GM18502 (cell line): ENCODE results near the gene CHST11.
"Not testable (repeated sequence)": the region's sequence is repeated elsewhere in the genome, so short reads cannot be mapped to it uniquely, and the experiment has no call there.

Experiments
- ATAC-seq: cut with Tn5 transposase; IDR thresholded peaks from one replicate; pipeline ENCODE4 v1.9.1; 2021; ENCODE audit warnings: mild to moderate bottlenecking; ENCODE audit not compliant: unreplicated experiment, poor library complexity

Gene CHST11

DNA sequence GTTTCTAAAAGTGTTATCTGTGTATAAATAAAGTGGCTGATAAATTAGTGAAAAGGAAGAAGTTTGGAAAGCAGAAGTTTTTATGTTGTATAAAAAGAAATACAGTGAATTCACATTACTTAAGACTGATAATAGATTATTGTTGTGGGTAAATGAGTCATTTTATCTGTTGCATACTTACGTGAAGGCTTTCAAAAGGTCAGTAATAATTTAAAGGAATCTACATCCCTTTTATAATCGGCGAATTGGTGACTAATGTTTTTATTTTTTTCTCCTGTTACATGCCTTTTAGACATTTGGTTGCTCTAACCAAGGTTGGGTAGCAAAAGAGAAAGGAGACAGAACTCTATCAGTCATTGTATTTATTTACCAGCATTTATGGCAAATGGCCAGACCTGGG lies 345.5 kb downstream of the CHST11 start:
- no peak for ATAC-seq

DNA sequence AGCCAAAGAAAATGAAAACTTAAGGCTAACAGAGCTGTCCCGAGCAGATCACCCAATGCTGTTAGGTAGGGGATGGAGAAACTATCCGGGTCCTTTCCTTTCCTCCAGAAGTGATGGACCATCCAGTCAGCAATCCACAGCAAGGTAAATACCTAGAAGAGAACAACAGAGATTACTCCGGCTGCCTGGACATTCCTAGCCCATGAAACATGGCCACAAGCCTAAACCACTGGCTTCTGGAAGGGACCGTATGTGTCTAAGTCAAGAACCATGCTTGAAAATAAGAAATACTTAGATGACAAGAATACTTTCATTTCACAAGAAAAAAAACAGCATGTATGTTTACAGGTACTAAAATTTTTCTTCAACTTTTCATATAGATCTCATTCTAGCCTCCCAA lies 348.4 kb downstream of the CHST11 start:
- no peak for ATAC-seq

DNA sequence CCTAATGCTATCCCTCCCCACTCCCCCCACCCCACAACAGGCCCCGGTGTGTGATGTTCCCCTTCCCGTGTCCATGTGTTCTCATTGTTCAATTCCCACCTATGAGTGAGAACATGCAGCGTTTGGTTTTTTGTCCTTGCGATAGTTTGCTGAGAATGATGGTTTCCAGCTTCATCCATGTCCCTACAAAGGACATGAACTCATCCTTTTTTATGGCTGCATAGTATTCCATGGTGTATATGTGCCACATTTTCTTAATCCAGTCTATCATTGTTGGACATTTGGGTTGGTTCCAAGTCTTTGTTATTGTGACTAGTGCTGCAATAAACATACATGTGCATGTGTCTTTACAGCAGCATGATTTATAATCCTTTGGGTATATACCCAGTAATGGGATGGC lies 349.4 kb downstream of the CHST11 start:
- ATAC-seq = not testable (repeated sequence)

DNA sequence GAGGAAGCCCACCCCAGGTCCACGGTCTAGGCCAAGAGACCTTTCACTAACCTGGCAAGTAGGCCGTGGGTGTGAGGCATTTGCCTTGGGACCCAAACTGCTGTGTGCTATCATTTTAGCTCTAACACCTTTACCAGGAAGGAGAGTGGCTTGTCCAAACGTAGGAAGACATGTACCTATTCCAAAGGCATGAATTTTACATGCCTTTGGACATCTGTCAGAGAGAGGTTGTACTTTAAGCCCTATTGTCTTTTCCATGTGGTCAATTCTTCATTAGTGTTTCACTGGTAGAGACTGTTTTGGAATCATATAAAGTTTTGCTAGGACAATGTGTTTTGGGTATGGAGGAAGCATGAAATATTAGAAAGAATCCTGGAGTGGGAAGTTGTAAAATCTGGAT lies 352.5 kb downstream of the CHST11 start:
- no peak for ATAC-seq

DNA sequence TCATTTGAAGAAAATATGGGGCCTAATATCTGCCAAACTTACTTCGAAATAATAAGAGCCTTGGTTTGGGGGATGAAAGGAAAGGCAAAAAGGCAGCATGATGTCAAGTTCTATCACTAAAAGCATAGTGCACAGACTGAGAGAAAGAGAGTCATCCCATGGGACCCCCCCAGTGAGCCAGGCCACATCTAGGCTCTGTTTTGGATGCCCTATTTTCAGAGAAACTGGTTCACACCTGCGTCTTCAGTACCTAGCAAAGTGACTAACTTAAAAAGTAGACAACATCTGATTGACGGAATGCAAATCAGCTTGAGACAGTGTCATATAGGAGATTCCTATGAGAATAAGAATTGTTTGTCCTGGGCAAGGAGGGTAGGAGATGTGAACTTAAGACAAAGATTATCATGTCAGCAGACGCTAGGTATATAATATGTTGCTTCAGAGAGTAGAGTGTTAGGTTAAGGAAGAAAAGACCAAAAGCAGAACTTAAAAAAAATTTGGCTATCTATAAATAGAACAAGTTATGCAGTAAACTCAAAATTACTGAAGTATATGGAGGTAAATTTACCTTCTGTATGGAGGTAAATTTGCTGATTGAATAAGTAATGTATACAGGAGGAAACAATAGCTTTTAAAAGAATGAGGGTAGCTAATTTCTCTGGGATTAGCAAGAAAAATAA lies 353.1 kb downstream of the CHST11 start:
- ATAC-seq = no peak
